HG02884 (cell line): ENCODE data around the gene GTF3C2.
"Not testable (repeated sequence)": the region's sequence is repeated elsewhere in the genome, so short reads cannot be mapped to it uniquely, and the experiment has no call there.

Experiments
- ATAC-seq: cut with Tn5 transposase; IDR thresholded peaks from one replicate; pipeline ENCODE4 v1.9.1; 2021; ENCODE audit warnings: mild to moderate bottlenecking, moderate library complexity; ENCODE audit not compliant: unreplicated experiment

Gene GTF3C2

GRCh38 chr2:27372937-27373336, 16.4 kb upstream of the GTF3C2 start:
- no peak for ATAC-seq

GRCh38 chr2:27370816-27371620, 14.5 kb upstream of the GTF3C2 start:
- no peak for ATAC-seq

- ATAC-seq: peak; percentile 88
Measured at GRCh38 chr2:27370026-27370815, 13.7 kb upstream of the GTF3C2 start, which contains the start of the genes EIF2B4 and SNX17. EIF2B4 (minus strand) TSS chr2:27370338; CDS start chr2:27370314, 24 bp downstream. SNX17 (plus strand) TSS chr2:27370616; CDS start chr2:27370744, 128 bp downstream.

- no peak for ATAC-seq
Measured at GRCh38 chr2:27369471-27370025, 13.0 kb upstream of the GTF3C2 start.

GRCh38 chr2:27363933-27364332, 7.4 kb upstream of the GTF3C2 start:
- no peak for ATAC-seq

- ATAC-seq: no peak
Measured at GRCh38 chr2:27362678-27363420, 6.3 kb upstream of the GTF3C2 start.

GRCh38 chr2:27356056-27356381, 545 bp downstream of the GTF3C2 start:
- peak; percentile 25 for ATAC-seq

- ATAC-seq: no peak
Measured at GRCh38 chr2:27354597-27354927, 2.0 kb downstream of the GTF3C2 start.

GRCh38 chr2:27353762-27354596, 2.6 kb downstream of the GTF3C2 start:
- ATAC-seq: no peak

GRCh38 chr2:27353386-27353761, 3.2 kb downstream of the GTF3C2 start:
- ATAC-seq: not testable (repeated sequence)

- no peak for ATAC-seq
Measured at GRCh38 chr2:27351802-27352598, 4.6 kb downstream of the GTF3C2 start.

GRCh38 chr2:27350106-27350693, 6.4 kb downstream of the GTF3C2 start:
- no peak for ATAC-seq

GRCh38 chr2:27347641-27348040, 8.9 kb downstream of the GTF3C2 start:
- ATAC-seq: no peak

GRCh38 chr2:27336173-27336572, 20.4 kb downstream of the GTF3C2 start:
- no peak for ATAC-seq

- no peak for ATAC-seq
Measured at GRCh38 chr2:27335311-27335710, 21.3 kb downstream of the GTF3C2 start.

GRCh38 chr2:27324720-27325119, 31.8 kb downstream of the GTF3C2 start:
- no peak for ATAC-seq

GRCh38 chr2:27323596-27324285, 32.8 kb downstream of the GTF3C2 start:
- ATAC-seq: no peak

- peak; percentile 87 for ATAC-seq
Measured at GRCh38 chr2:27322766-27323595, 33.6 kb downstream of the GTF3C2 start, which contains the start of gene MPV17. MPV17 (minus strand) TSS chr2:27323097; CDS start chr2:27322517, 580 bp downstream.
